H54 (cell line): ENCODE measurements around the gene FAM76B.
A peak's percentile ranks its signal among the peaks of the same experiment; 100 is the strongest.
"Not testable (repeated sequence)": the region's sequence is repeated elsewhere in the genome, so short reads cannot be mapped to it uniquely, and the experiment has no call there.

ENCODE experiments used
- DNase-seq: peaks from one replicate; pipeline ENCODE4 v3.0.0; 2011; ENCODE audit warnings: low spot score, mixed read lengths; ENCODE audit not compliant: insufficient read length
- FAIRE-seq: peaks from 3 replicates; lab custom pipeline; 2011; peaks lifted over from hg19 to GRCh38; lab: Jason Lieb, UNC
- POLR2A ChIP-seq: IDR thresholded peaks from 2 replicates; pipeline ENCODE4 v1.6.1; 2011; ENCODE audit warnings: low read depth, mild to moderate bottlenecking, low read length

The FAM76B gene

GRCh38 chr11:95789506-95790122, at the start of gene FAM76B:
Gene FAM76B, minus strand, starts transcription at chr11:95789782. Its CDS starts 304 bp downstream, at chr11:95789478.
- DNase-seq (peak; percentile 65), FAIRE-seq (peak; percentile 92)
- peak; percentile 64 for TF ChIP-seq POLR2A

GRCh38 chr11:95835768-95836488, 46.3 kb upstream of the FAM76B start:
- no peak for TF ChIP-seq POLR2A
- FAIRE-seq = peak; percentile 95
- DNase-seq = no peak

GRCh38 chr11:95835351-95835750, 45.8 kb upstream of the FAM76B start:
- TF ChIP-seq POLR2A = no peak
- FAIRE-seq = no peak
- DNase-seq = no peak

GRCh38 chr11:95833378-95833777, 43.8 kb upstream of the FAM76B start:
- no peak for TF ChIP-seq POLR2A
- FAIRE-seq = no peak

GRCh38 chr11:95832763-95833162, 43.2 kb upstream of the FAM76B start:
- TF ChIP-seq POLR2A = no peak
- FAIRE-seq (no peak), DNase-seq (no peak)

More at GRCh38 chr11:95833378-95833777, 43.8 kb upstream of the FAM76B start:
- no peak for DNase-seq

- TF ChIP-seq POLR2A = no peak
- DNase-seq = no peak
- peak; percentile 38 for FAIRE-seq
These were observed 41.8 kb upstream of the FAM76B start for GRCh38 chr11:95831198-95831883.

- no peak for FAIRE-seq
- no peak for DNase-seq
- TF ChIP-seq POLR2A = no peak
These were observed 40.1 kb upstream of the FAM76B start for GRCh38 chr11:95829580-95830259.

GRCh38 chr11:95827696-95828095, 38.1 kb upstream of the FAM76B start:
- TF ChIP-seq POLR2A = no peak
- DNase-seq (no peak), FAIRE-seq (no peak)

- no peak for TF ChIP-seq POLR2A
- no peak for DNase-seq
- FAIRE-seq = no peak
These were observed 32.1 kb upstream of the FAM76B start for GRCh38 chr11:95821640-95822039.

GRCh38 chr11:95816037-95816436, 26.5 kb upstream of the FAM76B start:
- FAIRE-seq (no peak), DNase-seq (no peak)
- TF ChIP-seq POLR2A = no peak

GRCh38 chr11:95811052-95811451, 21.5 kb upstream of the FAM76B start:
- not testable (repeated sequence) for FAIRE-seq, DNase-seq

GRCh38 chr11:95806464-95806863, 16.9 kb upstream of the FAM76B start:
- FAIRE-seq = not testable (repeated sequence)

GRCh38 chr11:95805869-95806268, 16.3 kb upstream of the FAM76B start:
- DNase-seq (no peak), FAIRE-seq (no peak)
- TF ChIP-seq POLR2A = no peak

More at GRCh38 chr11:95806464-95806863, 16.9 kb upstream of the FAM76B start:
- DNase-seq = not testable (repeated sequence)

GRCh38 chr11:95803973-95804372, 14.4 kb upstream of the FAM76B start:
- no peak for DNase-seq
- TF ChIP-seq POLR2A = no peak
- FAIRE-seq = no peak
